ENCODE data around the gene NRBP1. TPM values are rescaled to one million over a fixed set of nuclear protein-coding genes. Genes with fewer than 3 reads are reported as not detected.

The NRBP1 gene
- total RNA-seq, 1 experiment from 2014 or later, result 169 TPM

- CTCF ChIA-PET, result interaction anchor here (0.7 to 3.4 kb wide), 7 partner anchors 20 to 275 kb away, joined by 3 to 36 read pairs (median 4); partner anchors contain the start of genes NRBP1, SLC4A1AP and SUPT7L
- no peak for TF ChIP-seq CTCF (IDR thresholded peaks at IDR 0.05; ENCODE audit: insufficient read depth in 1 of 2, low read depth in 1 of 2, low read length in 1 of 2, severe bottlenecking in 1 of 2, unreplicated experiment in 1 of 2)
- Mint-ChIP-seq H3K27me3 (ENCODE audit: insufficient read depth, unreplicated experiment) (no peaks in the 10 kb centered on the region), H3K9me3 (ENCODE audit: unreplicated experiment) (no peaks in the 10 kb centered on the region), H3K36me3 (ENCODE audit: insufficient read depth, unreplicated experiment) (peaks cover 51% of the 10 kb centered on the region), H3K27ac (ENCODE audit: unreplicated experiment) (peak overlapping the region; percentile 91), H3K4me1 (ENCODE audit: low read depth, unreplicated experiment) (peaks cover 33% of the 10 kb centered on the region), H3K4me3 (ENCODE audit: unreplicated experiment) (peak overlapping the region; percentile 84)
- POLR2A ChIA-PET, result interaction anchor here (0.7 to 3.1 kb wide), 5 partner anchors 20 to 275 kb away, joined by 3 to 63 read pairs (median 5); partner anchors contain the start of genes NRBP1 and ZNF513
- H3K4me1 ChIP-seq, result peaks cover 28% of the 10 kb centered on the region
- intact Hi-C loops (cut with micrococcal nuclease; ENCODE audit: unreplicated experiment), result loop anchor here (1.0 to 10.0 kb wide), 4 partner anchors 20 to 216 kb away; partner anchors contain the start of genes CCDC121, FNDC4, GCKR and GPN1
- DNase-seq, result no peak
- no peaks in the 10 kb centered on the region for H3K9me3 ChIP-seq
- H3K4me3 ChIP-seq (ENCODE audit: low read depth, low read length), result peak overlapping the region; percentile 68
- TSS peak; percentile 65 for BruUV-seq (replicated peaks)
- no peaks in the 10 kb centered on the region for H3K36me3 ChIP-seq (ENCODE audit: control insufficient read depth, insufficient read depth, low read length)
- H3K27me3 ChIP-seq (replicated peaks; ENCODE audit: control insufficient read depth, insufficient read depth, low read length), result no peaks in the 10 kb centered on the region
Observed at GRCh38 chr2:27408601-27409320, 19.7 kb upstream of the NRBP1 start.

- Mint-ChIP-seq H3K36me3 (ENCODE audit: insufficient read depth, unreplicated experiment) (peaks cover 47% of the 10 kb centered on the region), H3K4me3 (ENCODE audit: unreplicated experiment) (peak within 1 kb of the TSS; percentile 84), H3K4me1 (ENCODE audit: low read depth, unreplicated experiment) (peaks cover 33% of the 10 kb centered on the region), H3K27ac (ENCODE audit: unreplicated experiment) (peak within 1 kb of the TSS; percentile 91), H3K9me3 (ENCODE audit: unreplicated experiment) (no peaks in the 10 kb centered on the region), H3K27me3 (ENCODE audit: insufficient read depth, unreplicated experiment) (no peaks in the 10 kb centered on the region)
- POLR2A ChIA-PET, result interaction anchor here (0.6 to 3.1 kb wide), 8 partner anchors 17 to 1342 kb away, joined by 3 to 63 read pairs (median 4); partner anchors contain the start of genes NRBP1, PPP1CB, ZNF512 and ZNF513
- Histone ChIP-seq H3K9me3 (no peaks in the 10 kb centered on the region), H3K4me3 (ENCODE audit: low read depth, low read length) (peak within 1 kb of the TSS; percentile 68), H3K36me3 (ENCODE audit: control insufficient read depth, insufficient read depth, low read length) (no peaks in the 10 kb centered on the region), H3K27me3 (replicated peaks; ENCODE audit: control insufficient read depth, insufficient read depth, low read length) (no peaks in the 10 kb centered on the region), H3K4me1 (peaks cover 28% of the 10 kb centered on the region)
- no TSS peak for BruUV-seq (replicated peaks)
- DNase-seq, result peak; percentile 96 to 99
- CTCF ChIA-PET, result interaction anchor here (0.8 to 3.4 kb wide), 7 partner anchors 20 to 274 kb away, joined by 3 to 36 read pairs (median 3); partner anchors contain the start of genes NRBP1, SLC4A1AP and SUPT7L
- intact Hi-C loops (cut with micrococcal nuclease; ENCODE audit: unreplicated experiment), result loop anchor here (1.0 to 10.0 kb wide), 4 partner anchors 19 to 215 kb away; partner anchors contain the start of genes CCDC121, FNDC4, GCKR and GPN1
- TF ChIP-seq CTCF (IDR thresholded peaks at IDR 0.05; ENCODE audit: insufficient read depth in 1 of 2, low read depth in 1 of 2, low read length in 1 of 2, severe bottlenecking in 1 of 2, unreplicated experiment in 1 of 2), result no peak
Observed at GRCh38 chr2:27409321-27410073, 18.9 kb upstream of the NRBP1 start, which contains the start of gene PPM1G. TSS of gene PPM1G (minus strand) at chr2:27409591. CDS start at chr2:27409422, 169 bp downstream.

Measured in Caco-2 (cell line).